Uterus (tissue), 4 donors: ENCODE data around the gene CENPU. TPM values are rescaled to one million over a fixed set of nuclear protein-coding genes. Genes with fewer than 3 reads are reported as not detected.

Experiments
- DNase-seq, 2 donors: peaks; one replicate each; pipeline ENCODE4 v3.0.0-alpha.2; 2019 to 2020
- H3K27ac ChIP-seq, 2 donors: fragments of 200-600 bp; sonication (generic); 1 replicate in 1 of 2; 2 replicates in 1 of 2; pipeline ENCODE4 v1.5.1; 2016 to 2018
- H3K27me3 ChIP-seq, 2 donors: fragments of 200-600 bp; sonication (generic); one replicate each; pipeline ENCODE4 v1.5.1; 2018 to 2019; ENCODE audit warnings: control low read depth in 1 of 2
- H3K36me3 ChIP-seq, 2 donors: fragments of 200-600 bp; sonication (generic); one replicate each; pipeline ENCODE4 v1.5.1; 2019; ENCODE audit warnings: control low read depth in 1 of 2
- H3K4me1 ChIP-seq, 2 donors: fragments of 200-600 bp; sonication (generic); one replicate each; pipeline ENCODE4 v1.5.1; 2018 to 2019; ENCODE audit warnings: control low read depth in 1 of 2
- H3K4me3 ChIP-seq, 2 donors: fragments of 200-600 bp; sonication (generic); 1 replicate in 1 of 2; 2 replicates in 1 of 2; pipeline ENCODE4 v1.5.1; 2018 to 2019; ENCODE audit warnings: mild to moderate bottlenecking in 1 of 2
- H3K9me3 ChIP-seq, 2 donors: fragments of 200-600 bp; sonication (generic); one replicate each; pipeline ENCODE4 v1.5.1; 2019; ENCODE audit warnings: control low read depth in 1 of 2
- CTCF ChIP-seq, 4 experiments: fragments of 200-600 bp in 2 of 4; fragments of 450-650 bp in 2 of 4; sonication (generic) in 2 of 4; IDR thresholded peaks; one replicate each; pipeline ENCODE4 v1.5.1; 2016 to 2019; ENCODE audit warnings: antibody characterized with exemption in 4 of 4, mild to moderate bottlenecking in 2 of 4, moderate library complexity in 1 of 4
- POLR2A ChIP-seq, 2 donors: fragments of 450-650 bp; IDR thresholded peaks; one replicate each; pipeline ENCODE4 v1.6.1; 2016; ENCODE audit warnings: antibody characterized with exemption in 2 of 2, mild to moderate bottlenecking in 1 of 2, moderate library complexity in 1 of 2
- intact Hi-C: fragments of 100-400 bp; cut with DNase I; formaldehyde crosslinking; loops from one replicate; pipeline ENCODE4 v1.15.1; 2023; ENCODE audit warnings: low total_unique reads
- total RNA-seq, 4 donors: library from RNA; depleted of rRNA in 3 of 4; stranded (reverse); fragments of >200 nt in 3 of 4; gene quantifications; one replicate each; pipeline versions ENCODE4 v1.1.0 to v1.2.4, GENCODE V29; 2014 to 2023
- donor health status: DM: yes; HTN: yes; CAD: no.

The CENPU gene
- total RNA-seq, 4 donors from 2014 or later, result 1.9 to 30.5 TPM; not detected in 2

- TF ChIP-seq POLR2A (IDR thresholded peaks at IDR 0.05) (no peak), CTCF (IDR thresholded peaks at IDR 0.05) (no peak)
- DNase-seq, result no peak
- Histone ChIP-seq H3K27me3 (no peaks in the 10 kb centered on the region), H3K27ac (no peak overlapping the region), H3K36me3 (no peaks in the 10 kb centered on the region), H3K9me3 (no peaks in the 10 kb centered on the region), H3K4me1 (no peaks in the 10 kb centered on the region), H3K4me3 (no peak overlapping the region)
- intact Hi-C loops, result no loop called here
Measured at GRCh38 chr4:184669251-184669650, 64.6 kb downstream of the CENPU start.

DNA sequence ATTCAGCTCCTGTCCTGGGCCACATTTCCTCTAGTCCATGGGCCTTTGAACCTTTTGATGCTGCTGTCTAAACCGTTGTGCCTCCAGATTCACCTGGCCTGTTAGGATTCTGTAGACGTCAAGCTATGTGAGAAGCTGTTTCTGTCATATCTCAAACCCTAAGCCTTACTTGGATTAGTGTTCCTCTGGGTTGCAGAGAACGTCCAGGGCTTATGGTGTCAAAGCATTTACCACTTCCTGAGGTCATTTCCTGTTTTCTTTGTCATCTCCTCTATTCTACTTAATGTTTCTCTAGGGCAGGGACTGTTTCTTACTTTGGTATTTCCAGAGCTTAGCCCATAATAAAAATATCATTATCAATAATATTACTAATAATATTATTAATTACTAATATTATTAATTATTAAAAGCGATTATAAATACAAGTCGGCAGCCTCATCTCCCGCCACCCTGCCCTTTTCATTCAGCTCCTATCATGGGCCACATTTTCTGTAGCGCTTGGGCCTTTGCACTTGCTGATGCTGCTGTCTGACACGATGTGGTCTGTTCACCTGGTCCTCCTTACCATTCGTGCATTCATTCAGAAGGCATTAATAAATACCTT is 65.3 kb downstream of the CENPU start:
- Histone ChIP-seq H3K4me1 (no peaks in the 10 kb centered on the region), H3K27ac (no peak overlapping the region), H3K4me3 (no peak overlapping the region), H3K9me3 (no peaks in the 10 kb centered on the region), H3K36me3 (no peaks in the 10 kb centered on the region), H3K27me3 (no peaks in the 10 kb centered on the region)
- no peak for DNase-seq
- TF ChIP-seq POLR2A (IDR thresholded peaks at IDR 0.05) (no peak), CTCF (IDR thresholded peaks at IDR 0.05) (no peak)
- intact Hi-C loops, result no loop called here

- H3K4me1 ChIP-seq, result no peaks in the 10 kb centered on the region
- no peak overlapping the region for H3K27ac ChIP-seq
Measured at GRCh38 chr4:184668096-184668495, 65.8 kb downstream of the CENPU start.

DNA sequence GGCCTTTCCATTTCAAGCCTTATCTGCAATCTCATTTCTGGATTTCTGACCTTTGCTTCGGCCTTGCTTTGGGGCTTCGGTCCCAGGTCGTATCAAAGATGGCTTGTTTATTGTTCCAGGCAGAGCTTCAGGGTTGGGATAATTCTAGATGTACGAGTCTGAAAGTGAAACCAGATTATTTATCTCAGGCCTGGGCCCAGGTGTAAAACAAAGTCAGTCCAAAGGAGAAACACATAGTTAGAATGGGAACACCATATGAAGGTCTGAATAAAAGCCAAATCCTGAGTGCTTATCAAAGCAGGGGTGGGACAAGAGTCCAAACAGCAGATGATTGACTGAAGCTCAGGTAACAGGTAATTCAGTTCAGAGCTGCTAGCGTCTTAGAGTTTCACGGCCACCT is 67.2 kb downstream of the CENPU start:
- Histone ChIP-seq H3K9me3 (no peaks in the 10 kb centered on the region), H3K27me3 (no peaks in the 10 kb centered on the region), H3K36me3 (no peaks in the 10 kb centered on the region), H3K4me1 (no peaks in the 10 kb centered on the region), H3K4me3 (no peak overlapping the region), H3K27ac (no peak overlapping the region)
- no peak for DNase-seq
- TF ChIP-seq POLR2A (IDR thresholded peaks at IDR 0.05) (no peak), CTCF (IDR thresholded peaks at IDR 0.05) (no peak)
- intact Hi-C loops, result no loop called here

More at GRCh38 chr4:184668096-184668495, 65.8 kb downstream of the CENPU start:
- Histone ChIP-seq H3K36me3 (no peaks in the 10 kb centered on the region), H3K27me3 (no peaks in the 10 kb centered on the region), H3K9me3 (no peaks in the 10 kb centered on the region), H3K4me3 (no peak overlapping the region)
- intact Hi-C loops, result no loop called here
- no peak for DNase-seq
- no peak for TF ChIP-seq CTCF (IDR thresholded peaks at IDR 0.05)
- TF ChIP-seq POLR2A (IDR thresholded peaks at IDR 0.05), result no peak

- Histone ChIP-seq H3K27ac (no peak overlapping the region), H3K36me3 (no peaks in the 10 kb centered on the region), H3K4me1 (no peaks in the 10 kb centered on the region), H3K27me3 (no peaks in the 10 kb centered on the region), H3K9me3 (no peaks in the 10 kb centered on the region), H3K4me3 (no peak overlapping the region)
- intact Hi-C loops, result no loop called here
- TF ChIP-seq POLR2A (IDR thresholded peaks at IDR 0.05), result no peak
- DNase-seq, result no peak
Measured at GRCh38 chr4:184664445-184665210, 69.3 kb downstream of the CENPU start.
